ENCODE data around the gene CABCOCO1.

GRCh38 chr10:61684894-61685507 lies 22.3 kb downstream of the CABCOCO1 start:
- TF ChIP-seq CTCF (IDR thresholded peaks at IDR 0.05) (no peak), POLR2A (IDR thresholded peaks at IDR 0.05) (no peak)

Data from thyroid gland (tissue), 4 donors.